Heart left ventricle (tissue), 16 donors: ENCODE measurements around the gene CFAP54. TPM values are rescaled to one million over a fixed set of nuclear protein-coding genes. Genes with fewer than 3 reads are reported as not detected.

ENCODE experiments used
- ATAC-seq, 4 donors: fragments of 200-7000 bp; cut with Tn5 transposase; one replicate each; pipeline ENCODE4 v1.9.1; 2020 to 2022; ENCODE audit warnings: moderate library complexity in 4 of 4, mild to moderate bottlenecking in 3 of 4, moderate number of reproducible peaks in 1 of 4
- DNase-seq, 5 donors: peaks; one replicate each; pipeline ENCODE4 v3.0.0-alpha.2; 2020
- H3K27ac ChIP-seq, 12 donors: fragments of 200-600 bp; sonication (generic) in 4 of 12; one replicate each; pipeline versions ENCODE4 v1.5.0 to v1.8.0; 2016 to 2022; ENCODE audit warnings: mild to moderate bottlenecking in 2 of 12
- H3K27me3 ChIP-seq, 9 donors: fragments of 200-600 bp; sonication (generic) in 2 of 9; one replicate each; pipeline versions ENCODE4 v1.5.1 to v1.8.0; 2016 to 2022; ENCODE audit warnings: mild to moderate bottlenecking in 3 of 9
- H3K36me3 ChIP-seq, 9 donors: fragments of 200-600 bp; sonication (generic) in 2 of 9; one replicate each; pipeline versions ENCODE4 v1.5.0 to v1.8.0; 2018 to 2022; ENCODE audit warnings: mild to moderate bottlenecking in 2 of 9
- H3K4me1 ChIP-seq, 12 donors: fragments of 200-600 bp; sonication (generic) in 4 of 12; one replicate each; pipeline versions ENCODE4 v1.5.0 to v1.8.0; 2016 to 2022; ENCODE audit warnings: mild to moderate bottlenecking in 3 of 12
- H3K4me3 ChIP-seq, 12 donors: fragments of 200-600 bp; sonication (generic) in 4 of 12; one replicate each; pipeline versions ENCODE4 v1.5.0 to v1.8.0; 2017 to 2022; ENCODE audit warnings: mild to moderate bottlenecking in 9 of 12, moderate library complexity in 4 of 12
- H3K9me3 ChIP-seq, 12 donors: fragments of 200-600 bp; sonication (generic) in 4 of 12; one replicate each; pipeline versions ENCODE4 v1.5.0 to v1.8.0; 2016 to 2022; ENCODE audit warnings: mild to moderate bottlenecking in 1 of 12
- CTCF ChIP-seq, 12 donors: fragments of 200-600 bp; sonication (generic) in 4 of 12; IDR thresholded peaks; one replicate each; pipeline versions ENCODE4 v1.5.0 to v1.8.0; 2018 to 2022; ENCODE audit warnings: antibody characterized with exemption in 12 of 12, mild to moderate bottlenecking in 5 of 12
- POLR2A ChIP-seq, 2 donors: fragments of 450-650 bp; IDR thresholded peaks; one replicate each; pipeline ENCODE4 v1.6.1; 2017; ENCODE audit warnings: antibody characterized with exemption in 2 of 2, mild to moderate bottlenecking in 2 of 2, moderate library complexity in 2 of 2
- WGBS, 4 donors: extraction: QIAGEN DNeasy Blood & Tissue Kit in 2 of 4; methylation state at CpG; one replicate each; pipeline versions ENCODE4 v1.1.5 to v1.1.7; 2013 to 2018; 5-methylcytosine and 5-hydroxymethylcytosine counted together
- intact Hi-C, 10 donors: fragments of 100-400 bp; cut with DNase I; formaldehyde crosslinking; loops; one replicate each; pipeline versions ENCODE4 v1.11.1 to v1.14.2; 2022
- polyA plus RNA-seq, 2 donors: library from polyadenylated mRNA; stranded (reverse); fragments of 200-250 nt; gene quantifications; one replicate each; pipeline ENCODE4 v1.2.3, GENCODE V29; 2013
- total RNA-seq, 9 donors: library from RNA; depleted of rRNA in 2 of 9; stranded (reverse); fragments of >200 nt in 2 of 9; fragmentation: NEBNext Ultra II Directional in 3 of 9; extraction: Animal tissue kit (Norgen Biotek cat#: 25700) in 3 of 9; gene quantifications; one replicate each; pipeline versions ENCODE4 v1.1.0 to v1.2.4, GENCODE V29; 2016 to 2023
- donor health status: ischemic (EF 13 %, LVEDD 7.1; RV severe dilation, severe dysfunction).
- donor health status: healthy with polysubstance abuse.
- donor health status: DM: no; HTN: yes; CAD: no.
- donor health status: DM: no; HTN: no; CAD: no.
- donor health status: ischemic (EF 25% LVEDD 6.9; RV normal size, moderate dysfunction).
- donor health status: ischemic (EF 25% LVEDD 5.7; RV mildly dilated, moderate dysfunction).
- donor health status: healthy.
- donor health status: DM: yes; HTN: yes; CAD: no.
- donor health status: ischemic (EF 35%, LVEDD 5.7; RV mildly dilated, moderate dysfunction).
- donor health status: nonischemic (EF 11% LVEDD 7.7; RV severe dilation, severe dysfunction).
- donor health status: DM: yes; HTN: yes; CAD: no.
- donor health status: PGD.
- donor health status: ischemic (EF 29% LVEDD 5.4; RV normal size, mild dysfunction).
- donor health status: nonischemic (EF 23%, LVEDD 6.1; RV moderate dilation, normal function).

Gene CFAP54
- total and polyA plus RNA-seq, 11 donors: 0.07 to 0.79 (median 0.13) TPM; not detected in 1

- peak overlapping the region in 10 of 12 donors; percentile 25 to 91 (median 74) for H3K27ac ChIP-seq
- no peaks in the 10 kb centered on the region for H3K36me3 ChIP-seq
- peaks cover 0 to 33% (median 13%) of the 10 kb centered on the region in 12 donors for H3K4me1 ChIP-seq
- WGBS, 4 donors: 70 to 83% (median 73%) methylated on average over 5 to 6 of the region's 6 CpGs
- no peak for DNase-seq
- H3K4me3 ChIP-seq: no peak overlapping the region
- no peaks in the 10 kb centered on the region for H3K9me3 ChIP-seq
- no peaks in the 10 kb centered on the region for H3K27me3 ChIP-seq
- intact Hi-C loops: loop anchor here in 7 of 10 donors (5.0 to 10.0 kb wide), 7 partner anchors 56 to 441 kb away; partner anchors contain the start of gene CDK17 (in 2 of the 7)
- ATAC-seq: no peak
- no peak for TF ChIP-seq CTCF (IDR thresholded peaks at IDR 0.05)
Observed at GRCh38 chr12:96502949-96503532, 13.7 kb downstream of the CFAP54 start.

GRCh38 chr12:96503976-96504375 is 14.6 kb downstream of the CFAP54 start:
- H3K4me3 ChIP-seq: no peak overlapping the region
- H3K36me3 ChIP-seq: no peaks in the 10 kb centered on the region
- DNase-seq: no peak
- H3K27me3 ChIP-seq: no peaks in the 10 kb centered on the region
- H3K27ac ChIP-seq: no peak overlapping the region
- ATAC-seq: no peak
- no peaks in the 10 kb centered on the region for H3K9me3 ChIP-seq
- peaks cover 0 to 33% (median 13%) of the 10 kb centered on the region in 12 donors for H3K4me1 ChIP-seq
- intact Hi-C loops: loop anchor here in 7 of 10 donors (5.0 to 10.0 kb wide), 7 partner anchors 57 to 442 kb away; partner anchors contain the start of gene CDK17 (in 2 of the 7)
- TF ChIP-seq POLR2A (IDR thresholded peaks at IDR 0.05) (no peak), CTCF (IDR thresholded peaks at IDR 0.05) (no peak)

- ATAC-seq (no peak), DNase-seq (no peak)
- Histone ChIP-seq H3K36me3 (no peaks in the 10 kb centered on the region), H3K4me1 (peaks cover 0 to 18% (median 10%) of the 10 kb centered on the region in 12 donors), H3K9me3 (no peaks in the 10 kb centered on the region), H3K27ac (no peak overlapping the region), H3K27me3 (no peaks in the 10 kb centered on the region), H3K4me3 (no peak overlapping the region)
- 93 to 100% (median 97%) methylated on average over 1 of the region's 1 CpG for WGBS, 4 donors
- intact Hi-C loops: loop anchor here in 5 of 10 donors (10.0 kb wide), 4 partner anchors 102 to 222 kb away; partner anchors contain the start of gene CDK17 (in 2 of the 5)
- no peak for TF ChIP-seq POLR2A (IDR thresholded peaks at IDR 0.05)
- no peak for TF ChIP-seq CTCF (IDR thresholded peaks at IDR 0.05)
Observed at GRCh38 chr12:96506776-96507175, 17.4 kb downstream of the CFAP54 start.

- ATAC-seq (peak in 2 of 4 donors; percentile 44 to 69), DNase-seq (no peak)
- Histone ChIP-seq H3K27ac (peak overlapping the region in 8 of 12 donors; percentile 4 to 62 (median 38)), H3K9me3 (no peaks in the 10 kb centered on the region), H3K36me3 (no peaks in the 10 kb centered on the region), H3K27me3 (no peaks in the 10 kb centered on the region), H3K4me3 (no peak overlapping the region), H3K4me1 (peaks cover 0 to 10% (median 0%) of the 10 kb centered on the region in 12 donors)
- TF ChIP-seq POLR2A (IDR thresholded peaks at IDR 0.05) (no peak), CTCF (IDR thresholded peaks at IDR 0.05) (no peak)
- intact Hi-C loops: loop anchor here in 6 of 10 donors (5.0 to 10.0 kb wide), 4 partner anchors 108 to 303 kb away; partner anchors contain the start of gene CDK17 (in 1 of the 6)
- WGBS, 4 donors: 40 to 56% (median 47%) methylated on average over 3 of the region's 3 CpGs
Observed at GRCh38 chr12:96510306-96510764, 21.0 kb downstream of the CFAP54 start.
